GM18907 (cell line): Measurements from ENCODE around the gene NOTUM.
"Not testable (repeated sequence)": the region's sequence is repeated elsewhere in the genome, so short reads cannot be mapped to it uniquely, and the experiment has no call there.

Experiments used
- ATAC-seq: cut with Tn5 transposase; IDR thresholded peaks from one replicate; pipeline ENCODE4 v1.9.1; 2021; ENCODE audit warnings: mild to moderate bottlenecking, moderate library complexity; ENCODE audit not compliant: unreplicated experiment

The NOTUM gene

DNA sequence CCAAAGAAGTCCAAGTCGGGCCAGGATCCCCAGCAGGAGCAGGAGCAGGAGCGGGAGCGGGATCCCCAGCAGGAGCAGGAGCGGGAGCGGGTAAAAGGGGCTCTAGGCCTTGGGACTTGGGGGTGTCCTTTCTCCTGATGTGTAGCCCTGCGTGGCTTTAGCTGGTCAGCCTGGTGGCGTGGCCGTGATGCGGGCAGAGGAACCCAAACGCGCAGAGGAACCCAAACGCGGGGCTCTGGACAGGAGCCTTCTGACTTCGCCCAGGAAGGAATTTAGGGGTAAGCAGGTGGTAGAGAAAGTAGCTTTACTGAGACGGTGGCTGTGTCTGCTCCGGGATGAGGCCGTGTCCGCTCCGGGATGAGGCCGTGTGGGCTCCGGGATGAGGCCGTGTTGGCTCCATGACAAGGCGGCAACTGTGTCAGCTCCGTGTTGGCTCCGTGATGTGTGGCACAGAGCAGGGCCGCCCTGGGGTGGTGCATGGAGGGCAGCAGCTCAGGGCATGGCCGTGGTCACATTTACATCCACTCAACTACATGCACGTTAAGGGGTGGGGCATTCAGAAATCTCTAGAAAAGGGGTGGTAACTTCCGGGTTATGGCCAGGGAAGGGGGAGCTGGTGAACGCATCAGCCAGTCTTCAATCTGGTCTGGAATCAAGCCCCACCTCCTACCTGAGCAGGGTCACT is 35.9 kb upstream of the NOTUM start:
- ATAC-seq = no peak

DNA sequence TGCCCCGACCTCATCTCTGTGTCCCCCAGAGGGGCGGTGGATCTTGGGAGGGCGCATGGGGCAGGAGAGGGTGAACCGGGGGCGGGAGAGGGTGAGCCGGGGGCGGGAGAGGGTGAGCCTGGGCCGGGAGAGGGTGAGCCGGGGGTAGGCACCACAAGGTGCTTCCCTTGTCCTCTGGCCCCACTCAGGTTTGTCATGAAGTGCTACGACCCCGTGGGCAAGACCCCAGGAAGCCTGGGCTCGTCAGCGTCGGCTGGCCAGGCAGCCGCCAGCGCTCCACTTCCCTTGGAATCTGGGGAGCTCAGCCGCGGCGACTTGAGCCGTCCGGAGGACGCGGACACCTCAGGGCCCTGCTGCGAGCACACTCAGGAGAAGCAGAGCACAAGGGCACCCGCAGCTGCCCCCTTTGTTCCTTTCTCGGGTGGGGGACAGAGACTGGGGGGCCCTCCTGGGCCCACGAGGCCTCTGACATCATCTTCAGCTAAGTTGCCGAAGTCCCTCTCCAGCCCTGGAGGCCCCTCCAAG is 35.3 kb upstream of the NOTUM start:
- no peak for ATAC-seq

DNA sequence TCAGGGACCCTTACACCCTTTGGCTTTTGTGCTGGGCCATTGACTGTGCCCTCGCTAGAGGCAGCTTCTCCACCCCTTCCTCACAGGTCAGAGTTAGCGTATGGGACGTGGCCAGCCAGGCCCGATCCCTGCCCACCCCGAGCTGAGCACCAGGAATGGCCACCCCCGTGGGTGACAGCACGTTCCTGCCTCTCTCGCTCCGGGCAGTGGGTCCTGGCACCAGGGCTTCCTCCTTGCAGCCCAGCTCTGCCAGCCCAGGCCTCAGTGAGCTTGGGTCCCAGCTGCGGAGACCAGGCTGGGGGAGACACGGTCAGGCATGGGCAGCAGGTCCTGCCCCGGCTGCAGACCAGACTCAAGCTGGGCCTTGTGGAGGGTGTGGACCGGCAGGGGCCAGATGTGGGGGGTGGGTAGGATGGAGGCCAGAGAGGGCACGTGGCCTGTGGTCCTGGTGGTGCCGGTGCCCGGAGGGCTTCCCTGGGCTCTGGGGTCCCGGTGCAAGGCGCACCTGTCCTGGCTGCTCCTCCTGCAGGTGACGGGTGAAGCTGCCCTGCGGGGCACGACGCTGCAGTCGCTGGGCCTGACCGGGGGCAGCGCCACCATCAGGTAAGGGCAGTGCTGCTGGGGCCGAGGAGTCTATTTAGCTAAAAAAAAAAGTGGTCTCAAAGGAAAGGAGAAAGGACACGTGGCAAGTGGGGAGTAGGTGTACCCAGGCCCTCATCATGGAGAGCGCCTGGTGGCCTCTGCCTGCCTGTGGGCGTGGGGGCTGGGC is 34.7 kb upstream of the NOTUM start:
- ATAC-seq = no peak

DNA sequence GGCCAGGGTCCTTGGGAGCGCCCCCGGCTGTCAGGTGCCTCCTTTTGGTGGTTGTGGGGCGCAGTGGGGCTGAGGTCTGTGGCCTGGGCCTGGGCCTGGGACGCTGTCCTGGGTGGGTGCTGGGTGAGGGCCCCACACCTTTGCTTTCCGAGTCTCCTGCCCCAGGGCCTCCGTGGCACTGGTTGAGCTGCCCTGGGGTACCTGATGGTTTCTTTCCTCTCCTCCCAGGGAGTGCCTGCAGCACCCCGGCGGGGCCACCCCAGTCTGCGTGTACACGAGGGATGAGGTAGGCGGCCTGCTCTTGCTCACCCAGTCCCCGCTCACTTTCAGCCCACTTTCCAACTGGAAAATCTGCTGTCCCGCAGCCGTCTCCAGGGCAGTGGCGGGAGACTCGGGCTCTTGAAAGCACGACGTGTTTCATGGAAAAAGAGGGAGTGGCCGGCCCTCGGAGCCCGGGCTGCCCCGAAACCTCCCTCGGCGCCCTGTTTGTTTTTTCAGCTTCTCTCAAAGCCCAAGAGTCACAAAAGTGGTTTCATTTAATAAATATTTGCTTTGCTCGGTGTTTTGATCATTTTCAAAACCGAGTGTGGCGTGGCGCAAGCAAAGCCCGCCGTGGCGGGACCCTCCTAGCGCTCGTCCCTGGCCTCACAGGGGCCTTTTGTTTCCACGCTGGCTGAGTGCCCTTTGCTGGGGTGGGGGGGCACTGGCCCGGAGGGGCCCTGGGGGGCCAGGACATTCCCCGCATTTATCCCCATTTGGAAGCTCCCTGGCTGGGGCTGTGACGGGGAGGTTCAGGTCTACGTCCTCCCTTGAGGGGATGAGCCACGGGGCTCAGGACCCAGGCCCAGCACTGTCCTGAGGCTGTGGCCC is 33.8 kb upstream of the NOTUM start:
- ATAC-seq = no peak

DNA sequence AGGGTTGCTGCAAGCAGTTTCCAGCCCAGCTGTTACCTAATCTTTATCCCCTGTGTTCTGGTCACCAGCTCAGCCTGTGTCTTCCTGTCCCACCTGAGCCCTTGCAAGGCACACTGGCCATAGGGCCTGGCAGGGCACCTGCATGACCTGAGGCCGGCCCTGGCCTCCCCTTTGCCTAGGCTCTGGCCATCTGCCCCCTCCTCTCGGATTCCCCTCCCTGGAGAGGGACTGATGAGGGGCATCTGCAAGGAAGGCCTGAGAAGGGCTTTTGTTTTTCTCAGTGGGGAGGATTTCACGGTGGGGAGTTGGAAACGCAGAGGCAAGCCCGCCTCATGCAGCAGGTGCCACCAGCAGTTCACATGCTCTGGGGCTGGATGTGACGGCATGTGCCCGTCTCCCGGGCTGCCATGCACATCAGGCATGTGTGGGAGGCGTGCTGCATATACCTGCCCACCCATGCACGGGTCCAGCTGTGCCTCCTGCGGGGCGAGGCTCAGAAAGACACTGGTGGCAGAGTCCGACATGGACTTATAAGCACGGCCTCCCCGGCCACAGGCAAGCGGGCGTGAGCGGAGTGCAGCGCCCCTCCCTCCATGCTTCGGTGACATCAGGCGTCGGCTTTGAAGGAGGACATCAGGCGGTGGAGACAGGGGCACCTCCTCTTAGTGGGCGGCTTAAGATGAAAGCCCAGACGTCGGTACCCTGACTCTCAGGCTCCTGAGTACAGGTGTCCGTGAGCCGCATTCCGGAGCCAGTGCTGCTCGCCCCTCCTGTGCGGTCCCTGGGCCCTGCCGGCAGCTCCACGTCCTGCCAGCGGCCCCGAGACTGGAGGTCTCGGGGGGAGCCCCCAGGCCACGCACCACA is 33.0 kb upstream of the NOTUM start:
- ATAC-seq = no peak

DNA sequence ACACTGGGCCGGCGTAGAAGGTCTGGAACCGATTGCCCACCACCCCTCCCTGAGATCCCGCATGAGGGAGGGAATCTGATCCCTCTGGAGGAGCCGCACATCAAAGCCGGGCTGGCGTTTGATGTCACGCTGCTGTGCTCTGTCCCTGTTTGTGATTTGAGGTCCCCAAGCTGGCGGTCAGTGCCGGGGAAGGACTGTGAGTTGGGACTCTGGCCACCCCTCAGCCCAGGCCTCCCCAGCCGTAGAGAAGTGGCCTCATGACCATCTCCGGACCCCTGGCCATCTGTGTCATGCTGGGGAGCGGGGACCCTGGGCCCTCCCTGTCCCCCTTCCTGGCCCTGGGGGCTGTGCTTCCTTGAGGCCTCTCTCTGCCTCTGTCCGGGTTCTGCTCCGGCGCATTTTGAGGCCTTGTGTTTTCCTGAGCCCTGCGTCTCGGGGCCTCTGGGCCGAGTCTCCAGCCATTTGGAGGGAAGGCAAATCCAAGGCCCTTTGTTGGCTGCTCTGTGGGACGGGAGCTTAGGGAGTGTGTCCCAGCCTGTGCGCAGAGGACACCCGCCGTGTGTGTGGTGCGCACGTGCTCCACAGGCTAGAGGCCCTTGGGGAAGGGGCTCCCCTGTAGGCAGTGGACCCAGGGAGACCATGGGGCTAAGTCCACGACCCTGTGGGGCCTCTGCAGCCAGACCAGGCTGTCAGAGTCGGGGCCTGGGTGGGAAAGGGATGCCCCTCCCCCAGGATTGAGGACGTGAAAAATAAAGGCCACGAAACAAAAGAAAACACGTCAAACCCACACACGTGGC is 31.5 kb upstream of the NOTUM start:
- no peak for ATAC-seq

DNA sequence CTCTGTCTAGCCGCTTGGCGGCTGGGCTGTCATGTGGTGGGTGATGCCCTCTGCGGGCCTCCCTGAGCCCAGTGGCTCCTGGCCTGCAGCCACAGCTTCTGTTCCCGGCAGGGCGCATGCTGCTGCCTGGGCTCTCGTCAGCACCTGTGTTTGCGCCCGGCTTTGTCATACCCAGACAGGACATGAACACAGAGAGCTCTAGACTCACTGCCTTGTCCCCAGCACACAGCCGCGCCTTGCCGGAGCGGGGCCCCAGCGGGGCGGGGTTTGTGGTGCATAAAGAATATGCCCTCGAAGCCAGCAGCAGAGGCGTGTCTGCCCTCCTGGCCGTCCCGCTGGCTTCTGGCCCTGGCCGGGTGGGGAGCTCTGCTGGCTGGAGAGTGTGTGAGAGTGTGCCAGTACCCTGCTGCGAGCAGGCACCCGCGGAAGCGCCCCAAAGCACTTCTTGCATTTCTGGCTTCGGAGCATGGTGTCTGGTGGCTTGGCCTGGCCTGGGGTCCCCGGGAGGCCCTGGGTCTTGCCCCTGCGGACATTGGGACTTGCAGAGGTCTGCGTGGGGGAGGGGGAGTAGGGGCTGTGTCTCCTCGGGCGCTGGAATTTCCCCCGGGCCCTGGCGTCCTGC is 30.8 kb upstream of the NOTUM start:
- ATAC-seq = no peak

DNA sequence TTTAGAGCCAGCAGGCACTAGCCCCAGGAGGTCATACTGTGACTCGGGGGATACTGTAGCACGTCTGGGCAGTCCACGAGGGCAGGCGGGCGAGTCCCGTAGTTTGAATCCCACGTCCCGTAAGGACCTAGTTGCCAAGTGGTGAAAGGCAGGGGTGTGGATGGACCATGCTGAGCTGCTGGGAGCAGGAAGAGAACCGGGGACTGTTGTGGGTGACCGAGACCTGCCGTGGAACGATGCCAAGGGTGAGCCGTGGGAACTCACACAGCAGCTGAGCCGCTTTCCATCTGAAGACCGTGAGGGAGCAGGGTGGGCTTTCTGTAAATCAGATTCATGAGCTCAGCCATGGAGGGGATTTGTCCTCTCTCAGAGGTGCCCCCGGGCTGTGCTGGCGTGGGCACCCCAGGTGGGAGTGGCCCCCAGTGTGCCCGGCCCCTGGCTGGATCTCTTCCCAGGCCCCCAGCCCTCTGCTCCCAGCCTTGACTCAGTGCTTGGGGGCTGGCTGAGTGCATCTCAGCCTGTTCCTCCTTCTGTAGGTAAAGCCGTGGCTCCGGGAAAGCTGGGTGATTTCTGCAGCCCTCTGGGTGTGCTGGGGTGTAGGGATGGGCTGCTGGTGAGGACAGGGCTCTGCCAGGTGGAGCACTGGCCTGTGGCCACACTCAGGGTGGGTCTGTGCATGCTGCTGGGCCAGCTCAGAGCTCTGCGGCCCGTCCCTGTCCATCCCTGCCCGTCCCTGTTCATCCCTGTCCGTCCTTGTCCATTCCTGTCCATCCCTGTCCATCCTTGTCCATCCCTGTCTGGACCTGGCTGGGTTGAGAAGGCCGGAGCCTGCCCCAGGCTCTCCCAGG is 30.1 kb upstream of the NOTUM start:
- no peak for ATAC-seq

DNA sequence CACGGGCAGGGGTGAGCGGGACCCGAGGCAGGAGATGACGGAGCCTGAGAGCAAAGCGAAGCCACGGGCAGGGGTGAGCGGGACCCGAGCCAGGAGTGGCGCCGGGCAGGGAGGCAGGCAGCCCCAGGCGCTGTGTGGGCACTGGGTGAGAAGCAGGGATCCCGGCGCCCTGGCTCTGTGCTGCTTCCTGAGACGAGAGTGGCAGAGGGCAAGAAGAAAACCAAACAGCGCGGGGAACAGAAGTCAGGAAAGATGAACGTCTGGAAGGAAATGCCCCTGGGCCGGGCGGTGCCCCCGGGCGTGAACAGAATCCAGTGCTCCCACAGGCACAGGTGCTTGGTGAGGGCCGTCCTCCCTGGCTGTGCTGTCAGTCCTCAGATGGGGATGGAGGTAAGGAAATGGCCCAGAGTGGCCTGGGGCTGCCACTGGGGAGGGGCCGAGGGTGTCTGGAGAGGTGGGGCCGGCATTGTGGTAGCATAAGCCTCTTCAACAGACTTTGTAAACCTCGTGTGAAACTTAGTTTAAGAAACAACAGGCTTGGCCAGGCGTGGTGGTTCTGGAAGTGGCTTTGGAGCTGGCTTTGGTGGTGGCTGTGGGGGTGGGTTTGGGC is 26.3 kb upstream of the NOTUM start:
- no peak for ATAC-seq

DNA sequence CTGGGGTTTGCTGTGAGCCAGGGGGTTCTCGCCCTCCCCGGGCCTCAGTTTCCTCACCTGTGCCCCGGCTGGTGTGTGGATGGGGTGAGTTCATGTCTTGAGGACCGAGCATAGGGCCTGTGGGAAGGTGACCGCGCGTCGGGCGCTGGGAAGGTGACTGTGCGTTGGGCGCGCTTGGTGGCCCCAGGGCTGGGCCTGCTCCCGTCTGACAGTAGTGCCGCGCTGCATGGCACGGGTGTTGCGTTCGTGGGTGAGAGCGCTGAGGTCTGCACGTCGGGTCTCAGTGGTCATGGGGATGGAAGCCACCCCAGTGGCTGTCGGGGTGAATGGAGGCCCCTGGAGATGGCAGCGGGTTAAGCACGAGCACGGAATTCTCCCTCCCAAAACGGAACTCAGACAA is 25.6 kb upstream of the NOTUM start:
- no peak for ATAC-seq

DNA sequence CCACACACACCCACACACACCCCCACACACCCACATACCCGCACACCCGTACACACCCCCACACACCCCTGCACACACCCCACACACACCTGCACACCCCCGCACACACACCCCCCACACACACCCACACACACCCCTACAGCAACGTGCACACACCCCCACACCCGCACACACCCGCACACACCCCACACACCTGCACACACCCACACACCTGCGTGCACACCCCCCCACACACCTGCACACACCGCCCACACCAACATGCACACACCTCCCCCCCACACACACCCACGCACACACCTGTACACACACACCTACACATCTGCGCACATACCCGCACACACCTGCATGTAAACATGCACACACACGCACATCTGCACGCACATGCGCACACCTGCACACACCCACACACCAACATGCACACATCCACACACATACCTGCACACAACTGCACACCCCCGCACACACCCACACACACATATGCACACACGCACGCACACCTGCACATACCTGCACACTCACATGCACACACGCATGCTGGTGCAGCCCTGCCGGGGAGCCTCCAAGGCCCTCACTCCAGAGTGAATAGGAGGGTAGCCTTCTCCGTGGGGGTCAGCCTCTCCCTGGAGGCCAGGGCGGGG is 23.9 kb upstream of the NOTUM start:
- ATAC-seq = no peak

DNA sequence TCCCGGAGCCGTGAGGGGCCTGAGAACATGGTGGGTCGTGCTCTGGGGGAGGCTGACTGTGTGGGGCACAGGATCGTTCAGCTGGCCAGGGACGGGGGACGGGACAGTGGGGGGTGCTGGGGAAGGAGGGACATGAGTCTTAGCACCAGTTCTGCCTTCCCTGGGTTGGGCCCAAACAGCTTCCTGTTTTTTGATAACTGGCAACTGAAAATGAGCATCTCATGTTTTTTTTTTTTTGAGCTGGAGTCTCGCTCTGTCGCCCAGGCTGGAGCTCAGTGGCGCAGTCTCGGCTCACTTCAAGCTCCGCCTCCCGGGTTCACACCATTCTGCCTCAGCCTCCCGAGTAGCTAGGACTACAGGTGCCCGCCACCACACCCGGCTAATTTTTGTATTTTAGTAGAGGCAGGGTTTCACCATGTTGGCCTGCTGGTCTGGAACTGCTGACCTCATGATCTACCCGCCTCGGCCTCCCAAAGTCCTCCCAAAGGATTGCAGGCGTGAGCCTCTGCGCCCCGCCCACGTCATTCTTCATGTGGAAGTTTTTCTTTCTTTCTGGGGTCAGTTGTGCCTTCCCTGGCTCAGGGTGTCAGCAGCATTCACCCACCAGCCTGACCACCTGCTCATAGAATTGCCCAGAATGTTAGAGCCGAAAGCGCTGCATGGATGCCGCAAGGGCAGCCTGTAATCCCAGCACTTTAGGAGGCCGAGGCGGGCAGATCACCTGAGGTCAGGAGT is 22.8 kb upstream of the NOTUM start:
- ATAC-seq = no peak

DNA sequence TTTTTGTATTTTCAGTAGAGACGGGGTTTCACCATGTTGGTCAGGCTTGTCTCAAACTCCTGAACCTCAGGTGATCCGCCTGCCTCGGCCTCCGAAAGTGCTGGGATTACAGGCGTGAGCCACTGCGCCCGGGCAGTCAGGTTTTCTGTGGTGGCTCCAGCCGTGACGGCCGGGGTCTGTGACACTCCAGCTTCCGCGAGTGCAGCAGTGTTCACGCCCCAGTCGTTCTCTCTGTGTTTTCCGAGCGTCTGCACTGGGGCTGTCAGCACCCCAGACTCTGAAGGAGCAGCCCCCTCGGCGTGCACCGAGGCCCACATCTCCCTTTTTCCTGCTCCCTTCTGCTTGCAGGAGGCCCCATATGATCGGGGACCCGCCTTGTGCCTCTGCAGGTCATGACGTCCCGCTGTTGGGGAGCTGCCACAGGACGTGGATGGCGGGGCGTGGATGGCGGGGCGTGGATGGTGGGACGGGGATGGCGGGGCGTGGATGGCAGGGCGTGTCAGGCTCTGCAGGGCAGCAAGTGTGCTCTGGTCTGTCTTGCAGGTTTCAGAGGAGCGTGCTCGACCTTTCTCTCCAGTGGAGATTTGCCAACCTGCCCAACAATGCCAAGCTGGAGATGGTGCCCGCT is 22.1 kb upstream of the NOTUM start:
- no peak for ATAC-seq

DNA sequence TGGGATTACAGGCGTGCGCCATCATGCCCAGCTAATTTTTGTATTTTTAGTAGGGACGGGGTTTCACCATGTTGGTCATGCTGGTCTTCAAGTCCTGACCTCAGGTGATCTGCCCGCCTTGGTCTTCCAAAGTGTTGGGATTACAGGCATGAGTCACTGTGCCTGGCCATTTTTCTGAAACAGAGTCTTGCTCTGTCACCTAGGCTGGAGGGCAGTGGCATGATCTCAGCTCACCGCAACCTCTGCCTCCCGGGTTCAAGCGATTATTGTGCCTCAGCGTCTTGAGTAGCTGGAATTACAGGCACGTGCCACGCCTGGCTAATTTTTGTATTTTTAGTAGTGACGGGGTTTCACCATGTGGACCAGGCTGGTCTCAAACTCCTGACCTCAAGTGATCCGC is 20.5 kb upstream of the NOTUM start:
- ATAC-seq = not testable (repeated sequence)

DNA sequence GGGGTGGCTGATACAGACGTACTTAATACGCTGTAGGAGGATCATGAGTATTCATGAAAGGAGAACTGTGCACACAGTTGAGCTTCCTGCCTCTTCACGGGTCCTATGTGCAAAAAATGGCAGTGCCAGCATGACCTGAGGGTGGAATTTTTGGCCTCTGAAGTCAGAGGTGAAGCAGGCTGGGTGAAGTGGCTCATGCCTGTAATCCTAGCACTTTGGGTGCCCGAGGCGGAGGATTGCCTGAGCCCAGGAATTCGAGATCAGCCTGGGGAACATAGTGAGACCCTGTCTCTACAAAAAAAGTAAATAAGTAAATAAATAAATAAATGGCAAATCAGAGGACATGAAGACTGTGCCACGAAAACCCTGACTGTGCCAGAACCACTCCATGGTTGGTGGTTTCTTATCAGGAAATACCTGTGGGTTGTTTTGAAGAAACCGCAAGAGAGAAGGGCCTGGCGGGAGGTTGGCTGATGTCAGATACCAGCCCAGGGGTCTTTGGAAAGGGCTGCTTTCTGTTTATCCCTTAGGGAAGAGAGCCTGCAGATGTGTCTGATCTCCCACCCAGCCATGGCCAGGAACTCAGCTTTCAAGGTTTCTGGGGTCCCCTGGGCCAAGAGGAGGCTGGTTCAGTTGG is 19.8 kb upstream of the NOTUM start:
- no peak for ATAC-seq

DNA sequence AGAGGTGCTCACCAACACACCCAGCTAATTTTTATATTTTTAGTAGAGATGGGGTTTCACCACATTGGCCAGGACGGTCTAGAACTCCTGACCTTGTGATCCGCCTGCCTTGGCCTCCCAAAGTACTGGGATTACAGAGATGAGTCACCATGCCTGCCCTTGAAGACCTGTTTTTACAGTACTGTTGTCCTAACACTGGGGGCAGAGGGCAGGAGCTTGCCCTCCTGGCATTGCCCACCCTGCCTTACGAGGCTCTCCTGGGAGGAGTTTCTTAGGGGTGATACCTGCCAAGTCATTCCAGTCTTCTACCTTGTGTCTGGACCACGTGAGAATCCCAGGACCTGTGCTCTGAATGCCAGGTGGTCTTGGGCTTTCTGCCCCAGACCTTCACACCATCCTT is 19.1 kb upstream of the NOTUM start:
- ATAC-seq = no peak
